HG02852 (cell line): ENCODE measurements around the gene UGT1A9.
"Not testable (repeated sequence)": the region's sequence is repeated elsewhere in the genome, so short reads cannot be mapped to it uniquely, and the experiment has no call there.

ENCODE experiments used
- ATAC-seq: cut with Tn5 transposase; IDR thresholded peaks from one replicate; pipeline ENCODE4 v1.9.1; 2021; ENCODE audit warnings: mild to moderate bottlenecking, moderate library complexity; ENCODE audit not compliant: unreplicated experiment

Gene UGT1A9

DNA sequence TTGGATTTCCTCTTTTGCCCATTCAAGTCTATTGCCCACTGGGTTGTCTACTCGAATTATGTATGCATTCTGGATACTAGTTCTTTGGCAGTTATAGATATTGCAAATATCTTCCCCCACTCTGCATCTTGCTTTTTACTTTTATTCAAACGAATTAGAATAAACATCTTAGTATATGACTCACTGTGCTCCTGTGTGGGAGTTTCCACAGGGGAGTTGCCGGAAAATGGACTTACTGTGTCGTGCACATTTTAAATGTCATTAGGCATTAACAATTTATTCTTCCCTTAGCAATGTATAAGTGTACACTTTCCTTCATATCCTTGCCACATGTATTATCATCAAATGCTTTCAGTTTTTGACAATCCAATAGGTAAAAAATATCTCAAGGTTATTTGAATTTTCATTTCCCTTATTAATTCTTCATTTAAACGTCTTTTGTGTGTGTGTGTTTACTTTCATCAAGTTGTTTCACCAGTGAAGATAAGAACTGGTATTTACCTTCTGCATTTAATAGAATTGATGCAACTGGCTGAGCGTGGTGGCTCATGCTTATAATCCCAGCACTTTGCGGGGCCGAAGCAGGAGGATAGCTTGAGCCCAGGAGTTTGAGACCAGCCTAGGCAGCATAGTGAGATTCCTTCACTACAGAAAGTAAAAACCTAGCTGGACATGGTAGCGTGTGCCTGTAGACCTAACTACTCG, 36.4 kb downstream of the UGT1A9 start:
- no peak for ATAC-seq

DNA sequence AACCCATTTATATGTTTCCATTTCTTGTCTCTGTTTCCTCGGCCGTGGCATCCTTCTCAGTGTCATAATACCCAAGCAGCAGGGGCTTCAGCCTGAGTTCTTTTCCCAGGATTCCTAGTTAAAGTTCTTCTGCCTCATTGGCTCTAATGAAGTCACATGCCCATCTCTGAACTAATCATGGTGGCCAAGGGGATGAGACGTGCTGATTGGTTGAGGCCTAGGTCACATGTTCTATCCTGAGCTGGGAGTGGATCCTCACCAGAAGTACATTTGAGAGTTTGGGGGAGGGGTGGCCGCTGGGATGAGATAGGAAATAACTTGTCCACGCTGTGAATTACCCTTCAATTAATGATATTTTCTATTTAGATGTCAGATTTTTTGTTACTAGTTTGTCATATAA, 37.2 kb downstream of the UGT1A9 start:
- ATAC-seq, result no peak

DNA sequence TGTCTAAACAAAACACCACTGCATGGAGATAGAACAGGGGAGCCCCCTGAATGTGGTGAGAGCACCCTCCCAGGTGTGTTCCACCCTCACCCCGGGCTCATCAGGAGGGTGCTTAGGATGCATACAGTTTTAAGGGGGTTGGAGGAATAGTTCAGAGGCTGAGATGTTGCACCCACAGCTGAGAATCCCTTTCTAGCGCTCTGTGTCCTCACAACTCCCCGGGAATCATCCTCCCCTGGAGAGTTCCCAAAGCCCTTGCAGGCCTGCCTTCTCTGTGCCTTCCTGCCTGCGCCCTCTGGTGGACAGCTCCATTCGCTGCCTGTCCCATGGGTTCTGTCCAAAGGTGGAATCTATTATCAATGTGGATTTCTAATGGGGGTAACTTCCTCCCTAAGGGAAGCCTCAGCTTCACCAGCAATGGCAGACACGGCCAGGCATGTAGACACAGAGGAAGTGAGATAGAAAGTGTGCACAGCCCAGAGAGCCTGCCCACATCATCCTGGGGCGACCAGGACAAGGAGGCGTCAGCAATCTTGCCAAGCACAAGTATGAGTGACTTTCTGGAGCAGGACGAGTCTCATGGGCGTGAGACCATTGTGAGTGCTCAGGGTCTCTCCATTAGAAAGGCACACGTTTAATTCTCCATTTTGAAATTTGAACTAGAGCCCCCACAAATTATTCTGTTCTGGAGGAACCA, 39.8 kb downstream of the UGT1A9 start:
- no peak for ATAC-seq

- no peak for ATAC-seq
Observed at GRCh38 chr2:233712611-233713261, 41.0 kb downstream of the UGT1A9 start, which contains the start of gene UGT1A5. Gene UGT1A5 (plus strand): TSS chr2:233712907. CDS start chr2:233712992, 85 bp downstream.

GRCh38 chr2:233713262-233713615, 41.5 kb downstream of the UGT1A9 start:
- no peak for ATAC-seq

DNA sequence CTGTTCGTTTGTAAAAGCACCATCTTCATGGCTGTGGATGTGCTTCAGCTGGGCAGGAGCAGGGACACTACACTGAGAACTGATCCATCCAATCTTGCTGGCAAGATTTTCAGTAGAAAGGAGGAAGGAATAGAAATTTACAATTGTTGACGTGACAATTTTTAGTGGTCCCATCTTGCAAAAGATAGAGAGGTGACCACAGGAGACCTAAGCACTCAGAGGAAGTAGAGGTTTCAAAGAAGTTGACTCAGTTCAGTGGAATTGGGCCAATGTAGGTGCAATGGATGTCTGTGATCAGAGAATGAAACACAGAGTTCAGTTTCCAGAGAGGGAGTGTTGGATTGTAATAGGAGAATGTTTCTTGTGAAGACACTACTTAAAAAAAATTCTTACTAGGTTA, 42.4 kb downstream of the UGT1A9 start:
- ATAC-seq, result no peak

- no peak for ATAC-seq
Observed at GRCh38 chr2:233718552-233718951, 46.9 kb downstream of the UGT1A9 start, which contains the start of gene UGT1A4. Gene UGT1A4 (plus strand): TSS chr2:233718736. CDS start chr2:233718821, 85 bp downstream.

DNA sequence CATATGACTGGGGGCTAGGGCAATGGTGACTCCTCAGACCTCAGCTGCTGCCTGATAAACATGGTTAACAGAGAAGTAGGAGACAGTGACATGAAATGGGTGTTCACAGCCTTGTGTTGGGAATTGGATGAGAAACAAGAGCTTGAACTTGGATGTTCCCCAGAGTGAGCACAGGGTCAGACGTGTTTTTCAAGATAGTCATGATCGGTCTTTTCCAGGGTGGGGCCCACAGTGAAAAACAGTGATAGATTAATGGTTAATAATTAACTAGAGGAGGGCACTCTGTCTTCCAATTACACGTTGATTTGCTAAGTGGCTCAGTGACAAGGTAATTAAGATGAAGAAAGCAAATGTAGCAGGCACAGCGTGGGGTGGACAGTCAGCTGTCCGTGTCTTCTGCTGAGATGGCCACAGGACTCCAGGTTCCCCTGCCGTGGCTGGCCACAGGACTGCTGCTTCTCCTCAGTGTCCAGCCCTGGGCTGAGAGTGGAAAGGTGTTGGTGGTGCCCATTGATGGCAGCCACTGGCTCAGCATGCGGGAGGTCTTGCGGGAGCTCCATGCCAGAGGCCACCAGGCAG, 57.1 kb downstream of the UGT1A9 start, which contains the start of gene UGT1A3:
Gene UGT1A3, plus strand, starts transcription at position 320 of the 579 bp plus-strand sequence. Its CDS starts 85 bp downstream, at position 405.
- ATAC-seq, result no peak

GRCh38 chr2:233736868-233737653, 65.4 kb downstream of the UGT1A9 start:
- ATAC-seq, result not testable (repeated sequence)

- ATAC-seq, result no peak
Observed at GRCh38 chr2:233740870-233741269, 69.2 kb downstream of the UGT1A9 start.

GRCh38 chr2:233743464-233744259, 72.0 kb downstream of the UGT1A9 start:
- ATAC-seq, result no peak

- no peak for ATAC-seq
Observed at GRCh38 chr2:233745073-233745755, 73.5 kb downstream of the UGT1A9 start.

DNA sequence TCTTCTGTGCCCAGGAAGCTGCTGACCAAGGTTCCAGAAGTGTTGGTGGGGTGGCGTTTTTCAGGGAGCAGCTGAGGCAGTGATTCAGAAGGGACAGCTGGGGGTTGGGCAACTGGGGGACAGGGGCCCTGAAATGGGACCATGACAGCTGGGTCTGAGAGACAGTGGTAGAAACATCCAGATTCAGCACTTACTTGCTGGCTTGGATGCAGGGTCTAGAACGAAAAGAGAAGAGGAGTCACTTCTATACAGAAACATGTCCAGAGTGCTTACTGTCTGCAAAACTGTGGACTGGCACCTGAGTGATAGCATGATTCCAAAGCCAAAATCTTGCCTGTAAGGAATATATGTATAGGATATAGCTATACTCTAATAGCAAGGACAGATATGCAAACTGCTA, 74.1 kb downstream of the UGT1A9 start:
- not testable (repeated sequence) for ATAC-seq

- no peak for ATAC-seq
Observed at GRCh38 chr2:233746475-233747282, 75.0 kb downstream of the UGT1A9 start.

- ATAC-seq, result no peak
Observed at GRCh38 chr2:233747283-233747544, 75.5 kb downstream of the UGT1A9 start.

GRCh38 chr2:233750689-233751088, 79.0 kb downstream of the UGT1A9 start:
- ATAC-seq, result not testable (repeated sequence)

- ATAC-seq, result not testable (repeated sequence)
Observed at GRCh38 chr2:233751212-233752009, 79.7 kb downstream of the UGT1A9 start.
